ENCODE measurements around the gene CHD1.

CHD1 gene

DNA sequence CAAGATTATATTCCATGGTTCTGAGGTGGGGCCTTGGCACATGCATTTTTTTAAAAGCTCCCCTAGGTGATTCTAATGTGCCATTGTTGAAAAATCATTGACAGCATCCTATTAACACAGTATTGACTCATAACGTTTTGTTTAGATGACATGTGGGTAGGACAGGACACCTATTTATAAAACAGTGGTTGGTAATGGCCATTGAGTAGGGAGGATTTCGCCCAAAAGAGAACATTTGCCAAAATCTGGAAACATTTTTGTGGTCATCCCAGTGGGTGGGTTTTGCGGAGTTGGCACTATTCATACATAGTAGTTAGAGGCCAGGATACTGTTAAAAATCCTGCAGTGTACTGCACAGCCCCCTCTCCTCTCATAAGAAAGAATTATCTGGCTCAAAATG is 6.4 kb upstream of the CHD1 start:
- no peak for DNase-seq

DNA sequence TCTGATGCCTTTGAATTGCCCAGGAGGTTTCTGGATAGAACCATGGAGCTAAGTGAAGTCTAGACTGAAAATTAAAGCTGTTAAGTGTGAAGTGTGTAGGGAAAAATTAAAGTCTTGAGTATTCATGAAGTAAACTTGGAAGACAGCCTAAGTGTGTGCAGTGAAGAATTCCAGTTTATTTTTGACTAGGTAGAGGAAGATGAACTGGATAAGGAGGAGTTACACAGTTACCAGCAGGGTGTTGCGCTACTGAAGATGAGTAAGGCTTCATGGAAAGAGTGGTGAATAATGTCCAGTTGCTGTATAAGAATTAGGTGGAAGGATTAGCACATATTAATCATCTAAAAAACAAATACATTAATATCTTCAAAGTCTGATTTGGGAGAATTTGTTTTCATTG is 5.7 kb upstream of the CHD1 start:
- no peak for DNase-seq

DNA sequence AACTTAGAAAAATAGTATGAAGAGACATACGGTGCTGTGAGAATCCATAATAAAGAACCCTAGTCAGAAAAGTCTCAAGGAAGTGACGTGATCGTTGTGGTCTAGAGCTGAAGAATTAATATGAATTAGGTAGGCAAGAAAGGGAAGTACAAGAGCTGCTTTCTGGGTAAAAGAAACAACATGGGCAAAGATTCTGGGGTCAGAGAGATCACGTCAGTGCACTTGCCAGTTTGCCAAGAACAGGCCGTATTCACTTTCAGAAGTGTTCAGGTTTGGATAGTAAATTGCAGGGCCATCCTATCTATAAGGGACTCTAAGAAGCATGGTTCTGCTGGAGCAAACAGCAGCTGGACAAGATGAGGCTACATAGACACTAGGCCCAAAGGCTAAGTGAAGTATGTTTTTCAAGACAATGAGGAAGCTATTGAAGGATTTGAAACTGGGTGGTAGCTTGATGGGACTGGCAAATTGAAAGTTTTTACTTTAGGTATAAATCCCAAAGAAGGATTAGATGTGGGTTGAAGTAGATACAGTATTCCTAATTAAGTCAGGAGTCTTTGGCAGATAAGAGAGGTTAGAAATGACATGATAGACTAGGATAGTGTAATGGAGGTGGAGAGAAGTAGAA is 4.8 kb upstream of the CHD1 start:
- peak; percentile 77 for DNase-seq

DNA sequence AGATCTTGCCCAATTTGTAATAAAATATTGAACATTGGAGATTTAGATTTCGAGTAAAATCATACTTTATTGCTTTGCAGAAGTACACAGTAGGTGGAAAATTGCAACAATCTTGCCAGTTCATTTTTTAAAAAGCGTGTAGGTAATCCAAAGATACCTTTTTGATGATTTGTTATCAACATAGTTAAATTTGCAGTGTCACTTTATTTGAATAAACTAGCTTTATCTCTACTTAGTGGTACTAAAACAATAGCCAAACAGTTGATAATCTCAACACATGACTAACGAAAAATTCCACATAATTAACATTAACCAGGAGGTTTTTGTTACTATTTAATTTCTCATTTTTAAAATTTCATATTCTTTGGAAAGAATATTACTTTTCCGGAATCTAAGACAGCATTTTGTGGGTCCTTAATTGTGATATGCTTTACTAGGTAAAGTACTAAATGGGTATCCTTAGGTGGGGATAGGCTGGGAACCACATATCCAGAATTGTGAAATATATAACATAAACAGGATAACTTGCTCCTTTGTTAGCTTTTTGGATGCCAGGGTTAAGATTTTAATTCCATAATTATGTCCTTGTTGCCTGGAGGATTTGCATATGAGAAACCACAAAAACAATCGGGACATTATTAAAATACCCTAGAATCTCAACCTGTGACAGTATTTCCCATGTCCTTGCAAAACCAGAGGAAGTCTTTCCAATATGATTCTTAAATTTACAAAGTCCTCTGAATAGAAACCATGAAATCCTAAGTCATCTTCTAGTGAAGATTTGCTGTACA is 2.4 kb upstream of the CHD1 start:
- no peak for DNase-seq

DNA sequence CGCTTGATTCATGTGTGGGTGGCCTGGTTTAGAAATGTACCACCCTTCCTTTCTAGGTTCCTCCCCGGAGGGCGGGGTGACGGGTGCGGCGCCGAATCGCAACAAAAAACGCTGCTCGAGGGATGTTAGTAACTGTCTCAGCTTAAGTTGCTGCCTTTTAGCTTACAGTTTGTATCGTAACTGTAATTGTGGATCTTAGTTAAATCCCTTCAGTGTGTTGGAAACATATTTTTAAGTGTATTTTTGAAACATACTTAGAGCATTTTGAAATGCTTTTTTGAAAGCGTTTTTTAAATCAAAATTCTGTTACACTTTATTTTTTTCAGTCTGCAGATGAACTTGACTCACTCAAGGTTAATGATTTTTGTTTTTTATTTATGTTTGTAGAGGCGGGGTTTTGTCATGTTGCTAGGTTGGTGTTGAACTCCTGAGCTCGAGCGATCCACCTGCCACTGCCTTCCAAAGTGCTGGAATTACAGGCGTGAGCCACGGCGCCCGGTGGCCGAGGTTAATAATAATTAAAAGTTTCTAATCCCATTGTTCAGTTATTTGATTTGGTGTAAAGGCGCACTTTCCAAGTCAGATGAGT is 997 bp upstream of the CHD1 start:
- DNase-seq: no peak

DNA sequence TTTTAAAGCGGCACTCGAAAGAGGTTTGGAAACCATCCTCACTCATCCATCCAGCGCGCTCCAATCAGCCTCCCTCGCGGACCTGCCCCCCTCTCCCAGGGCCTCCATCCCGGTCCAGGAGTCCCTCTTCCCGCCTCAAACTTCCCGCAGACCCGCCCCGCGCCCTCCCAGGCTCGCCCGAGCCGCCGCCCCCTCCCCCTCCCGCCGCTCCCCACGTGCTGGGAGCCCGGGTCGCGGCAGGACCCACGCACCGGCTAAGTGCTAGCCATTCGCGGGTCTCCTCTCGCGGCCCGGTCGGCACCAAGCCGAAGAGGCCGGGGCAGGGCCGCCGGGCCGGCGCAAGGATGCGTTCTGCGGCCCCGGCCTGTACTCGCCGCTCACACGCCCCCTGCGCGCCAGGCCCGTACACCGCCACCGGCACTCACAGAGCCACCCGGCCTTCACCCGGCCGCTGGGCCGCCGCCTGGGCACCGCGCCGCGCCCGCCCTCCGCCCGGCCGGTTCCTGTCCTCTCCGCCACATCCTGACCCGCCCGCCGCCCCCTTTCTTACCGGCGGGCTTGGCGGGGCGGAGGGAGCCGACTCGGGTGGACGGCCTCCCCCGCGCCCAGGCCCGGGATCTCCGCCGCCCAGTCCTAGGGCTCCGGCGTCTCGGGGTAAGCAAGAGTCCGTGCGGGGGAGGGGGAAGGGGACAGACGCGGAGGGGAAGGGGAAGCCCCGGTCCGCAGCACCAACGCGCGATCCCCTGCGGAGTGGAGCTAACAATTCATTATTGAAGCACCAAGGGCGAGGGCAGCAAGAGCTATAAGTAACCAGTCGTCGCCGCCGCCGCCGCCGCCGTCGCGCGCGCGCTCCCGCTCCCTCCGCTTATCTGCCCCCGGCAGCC is 576 bp downstream of the CHD1 start:
- DNase-seq: peak; percentile 51

DNA sequence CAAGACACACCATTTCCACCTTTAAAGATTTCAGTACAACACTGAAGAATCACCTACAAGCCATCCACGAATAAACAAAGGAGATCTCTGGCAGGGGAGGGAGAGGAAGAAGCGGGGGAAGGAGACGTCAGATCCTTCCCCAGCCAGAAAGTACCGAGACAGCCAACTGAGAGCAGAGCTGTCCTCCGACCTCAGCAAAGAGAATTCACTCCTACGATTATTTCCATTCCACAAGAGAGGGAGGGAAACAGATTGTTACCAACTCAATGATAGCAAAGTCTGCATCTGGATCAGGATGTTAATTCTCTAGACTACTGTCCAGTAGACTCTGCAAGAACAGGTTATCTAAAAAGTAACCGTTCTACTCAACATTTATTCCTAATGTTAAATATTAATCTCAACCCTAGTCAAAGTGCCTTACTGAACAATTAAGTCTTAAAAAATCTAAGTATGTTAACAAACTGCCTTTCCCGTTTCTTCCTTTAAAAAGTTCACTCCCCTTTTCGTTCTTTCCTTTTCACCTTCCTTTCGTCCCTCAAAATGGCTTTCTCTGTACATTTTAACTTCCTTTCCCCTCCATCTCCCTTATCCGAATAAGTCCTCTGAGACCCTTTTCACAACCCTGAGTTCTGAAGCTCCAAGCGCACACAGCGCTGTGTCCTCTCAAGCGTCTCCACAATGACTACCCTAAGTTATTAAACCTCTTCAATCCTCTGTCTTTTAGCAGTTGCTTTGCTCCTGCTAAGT is 1.4 kb downstream of the CHD1 start:
- DNase-seq: peak; percentile 87

DNA sequence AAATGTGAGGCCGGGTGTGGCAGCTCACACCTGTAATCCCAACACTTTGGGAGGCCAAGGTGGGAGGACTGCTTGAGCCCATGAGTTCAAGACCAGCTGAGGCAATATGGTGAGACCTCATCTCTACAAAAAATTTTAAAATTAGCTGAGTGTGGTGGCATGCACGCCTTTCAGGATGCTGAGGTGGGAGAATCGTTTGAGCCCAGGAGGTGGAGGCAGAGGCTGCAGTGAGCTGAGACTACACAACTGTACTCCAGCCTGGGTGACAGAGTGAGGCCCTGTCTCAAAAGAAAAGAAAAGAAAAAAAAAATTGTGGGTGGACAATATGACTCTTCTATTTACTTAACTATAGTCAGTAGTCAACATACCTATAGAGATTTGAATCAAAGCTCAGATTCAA is 4.8 kb downstream of the CHD1 start:
- DNase-seq: no peak

DNA sequence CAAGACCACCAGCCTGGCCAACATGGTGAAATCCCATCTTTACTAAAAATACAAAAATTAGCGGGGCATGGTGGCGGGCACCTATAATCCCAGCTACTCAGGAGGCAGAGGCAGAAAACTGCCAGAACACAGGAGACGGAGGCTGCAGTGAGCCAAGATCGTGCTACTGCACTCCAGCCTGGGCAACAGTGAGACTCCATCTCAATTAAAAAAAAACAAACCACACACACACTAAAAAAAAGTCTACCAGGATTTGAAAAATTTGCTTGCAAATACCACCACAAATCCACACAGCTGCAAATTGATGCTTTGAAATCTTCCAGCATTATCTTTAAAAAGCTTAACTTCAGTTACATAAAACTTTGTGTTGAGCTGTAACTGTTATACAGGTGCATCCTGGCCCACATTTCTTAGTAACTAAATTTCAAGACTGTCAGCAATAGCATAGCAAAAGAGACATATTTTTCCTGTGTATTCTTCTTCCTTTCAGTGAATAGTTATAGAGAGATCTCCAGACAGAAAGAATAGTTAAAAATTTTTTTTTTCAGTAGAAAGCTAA is 6.8 kb downstream of the CHD1 start:
- no peak for DNase-seq

DNA sequence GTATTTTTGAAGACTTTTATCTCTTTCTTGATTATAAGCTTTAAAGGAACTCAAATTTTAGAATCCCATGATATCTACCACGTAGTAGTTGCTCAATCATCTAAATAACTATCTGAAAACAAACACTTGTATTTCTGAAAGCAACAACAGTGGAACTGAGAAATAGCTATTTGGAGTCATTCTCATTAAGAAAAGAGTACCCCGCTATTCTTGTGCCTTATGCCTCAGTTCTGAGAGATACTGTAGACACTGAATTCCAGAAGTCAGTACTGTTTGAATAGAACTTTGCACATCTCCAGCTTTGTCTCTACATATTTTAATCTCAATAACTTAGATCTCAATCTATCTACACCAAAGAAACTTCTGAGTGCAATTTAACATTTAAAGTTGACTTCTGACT is 11.4 kb downstream of the CHD1 start:
- DNase-seq: no peak

DNA sequence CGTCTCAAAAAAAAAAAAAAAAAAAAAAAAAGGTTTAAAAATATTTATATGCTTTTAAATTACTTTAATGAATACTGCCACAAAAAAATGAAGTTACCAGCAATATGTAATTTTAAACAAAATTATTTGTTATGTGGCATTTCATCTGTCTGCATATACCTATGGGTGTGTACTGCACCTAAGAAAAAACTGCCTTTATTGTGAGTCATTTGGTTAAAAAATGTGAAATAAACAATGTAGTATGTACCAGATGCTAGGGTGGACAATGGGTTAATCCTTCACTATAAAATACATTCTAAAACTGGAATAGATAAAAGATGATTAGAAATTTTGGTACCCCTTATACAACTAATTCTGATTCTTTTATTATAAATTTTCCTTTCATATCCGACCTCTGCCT is 12.3 kb downstream of the CHD1 start:
- no peak for DNase-seq

DNA sequence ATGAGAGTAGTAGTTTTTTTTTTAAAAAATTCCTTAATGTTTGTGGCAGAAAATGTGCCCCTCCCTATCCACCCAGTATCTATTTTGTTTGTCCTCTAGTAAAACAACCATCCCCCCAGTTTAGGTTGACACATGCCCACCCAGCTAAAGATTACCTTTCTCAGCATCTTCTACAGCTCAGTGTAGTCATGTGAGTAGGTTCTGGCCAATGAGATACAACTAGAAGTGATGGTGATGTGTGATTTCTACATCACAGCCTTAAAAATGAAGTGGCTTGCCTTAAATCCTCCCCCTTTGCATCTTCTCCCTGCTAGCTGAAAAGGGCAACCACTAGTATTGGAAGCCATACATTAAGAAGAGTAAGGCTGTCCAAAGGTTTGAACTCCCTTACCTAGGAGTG is 14.9 kb downstream of the CHD1 start:
- no peak for DNase-seq

DNA sequence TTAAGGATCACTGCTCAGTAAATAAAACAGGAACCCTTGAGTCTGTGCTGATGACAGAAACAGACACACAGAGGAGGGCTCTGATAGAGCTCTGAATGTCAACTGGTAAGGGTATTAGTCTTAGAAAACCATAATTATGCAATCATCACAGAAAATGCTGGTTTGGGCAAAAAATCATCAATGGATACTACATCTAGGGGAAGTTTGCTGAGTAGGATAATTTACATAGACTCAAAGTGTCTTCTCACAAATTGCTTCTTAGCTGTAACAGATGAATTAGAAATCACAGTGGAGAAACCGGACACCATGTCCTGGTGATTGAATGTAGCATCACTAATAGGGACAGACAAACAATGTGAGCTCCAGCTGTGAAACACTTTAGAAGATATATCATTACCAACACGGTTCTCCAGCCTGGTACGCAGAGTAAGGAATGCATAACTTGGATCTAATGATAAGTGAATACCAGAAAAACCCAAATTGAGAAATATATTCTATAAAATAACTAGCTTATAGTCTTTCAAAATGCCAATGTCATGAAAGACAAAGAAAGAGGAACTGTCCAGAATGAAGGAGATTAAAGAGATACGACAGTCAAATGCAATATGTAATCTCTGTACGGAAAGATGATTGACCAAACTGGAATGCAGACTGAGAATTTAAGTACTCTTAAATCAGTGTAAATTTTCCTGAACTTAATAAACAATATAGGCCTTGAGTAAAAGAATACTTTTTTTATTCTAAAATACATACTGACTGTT is 17.3 kb downstream of the CHD1 start:
- DNase-seq: no peak

DNA sequence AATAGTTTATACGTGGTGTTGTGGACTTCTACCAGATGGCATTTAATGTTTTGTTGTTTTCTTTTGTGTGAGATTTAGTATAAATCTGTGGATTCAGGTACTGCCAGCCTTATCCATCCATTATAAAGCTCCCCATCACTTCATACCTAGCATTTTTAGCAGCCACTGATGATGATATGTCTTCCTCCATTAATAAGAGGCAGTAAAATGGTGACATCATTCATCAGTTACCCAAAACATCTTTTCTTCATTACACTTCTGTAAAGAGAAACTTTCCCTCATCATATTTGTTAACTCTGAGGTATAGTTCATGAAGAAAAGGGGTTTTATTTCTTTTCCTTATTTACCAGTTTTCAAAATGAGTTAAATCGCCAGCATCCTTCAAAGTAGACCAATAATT is 19.4 kb downstream of the CHD1 start:
- DNase-seq: no peak

DNA sequence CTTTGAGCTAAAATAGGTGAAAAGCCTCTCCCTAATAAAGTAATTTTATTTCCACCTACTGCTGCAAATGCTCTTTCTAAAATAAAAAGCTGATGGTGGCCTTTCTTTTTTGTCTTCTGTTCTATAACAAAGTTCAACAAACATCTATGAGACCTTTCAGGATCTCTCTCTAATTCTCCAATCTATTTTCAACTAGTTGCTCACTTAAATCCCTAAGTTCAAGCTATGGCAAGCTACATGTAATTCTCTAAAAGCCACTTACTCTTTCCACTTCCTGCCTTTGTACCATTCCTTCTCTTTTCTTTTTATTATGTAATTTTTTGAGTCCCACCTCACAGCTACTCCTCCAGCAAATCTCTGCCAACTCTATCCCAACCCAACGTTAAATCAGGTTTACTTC is 20.9 kb downstream of the CHD1 start:
- no peak for DNase-seq

DNA sequence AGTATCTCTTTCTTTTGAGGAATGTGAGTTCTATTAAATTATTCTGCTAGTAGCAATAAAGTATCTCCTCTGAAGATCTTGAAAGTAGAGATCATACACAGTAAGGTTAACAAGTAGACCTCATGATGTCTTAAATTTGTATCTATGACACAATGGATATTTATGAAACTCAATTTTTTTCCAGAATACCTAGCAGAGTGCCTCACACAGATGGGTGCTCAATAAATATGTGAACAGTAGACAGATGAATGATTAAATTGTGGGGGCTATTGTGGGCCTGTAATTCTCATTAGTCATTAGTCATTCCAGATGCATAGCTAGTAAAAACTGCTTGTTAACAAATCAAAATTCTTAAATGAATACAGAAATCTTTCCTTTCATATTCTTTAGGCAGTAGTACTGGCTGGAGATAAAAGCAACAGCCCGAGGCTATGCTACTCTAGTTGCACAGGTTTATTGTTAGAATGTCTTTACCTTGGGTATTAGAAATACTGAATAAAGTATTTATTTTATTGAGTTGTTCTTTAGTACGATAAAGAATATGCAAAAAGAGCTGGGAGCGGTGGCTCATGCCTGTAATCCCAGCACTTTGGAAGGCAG is 22.0 kb downstream of the CHD1 start:
- no peak for DNase-seq

DNA sequence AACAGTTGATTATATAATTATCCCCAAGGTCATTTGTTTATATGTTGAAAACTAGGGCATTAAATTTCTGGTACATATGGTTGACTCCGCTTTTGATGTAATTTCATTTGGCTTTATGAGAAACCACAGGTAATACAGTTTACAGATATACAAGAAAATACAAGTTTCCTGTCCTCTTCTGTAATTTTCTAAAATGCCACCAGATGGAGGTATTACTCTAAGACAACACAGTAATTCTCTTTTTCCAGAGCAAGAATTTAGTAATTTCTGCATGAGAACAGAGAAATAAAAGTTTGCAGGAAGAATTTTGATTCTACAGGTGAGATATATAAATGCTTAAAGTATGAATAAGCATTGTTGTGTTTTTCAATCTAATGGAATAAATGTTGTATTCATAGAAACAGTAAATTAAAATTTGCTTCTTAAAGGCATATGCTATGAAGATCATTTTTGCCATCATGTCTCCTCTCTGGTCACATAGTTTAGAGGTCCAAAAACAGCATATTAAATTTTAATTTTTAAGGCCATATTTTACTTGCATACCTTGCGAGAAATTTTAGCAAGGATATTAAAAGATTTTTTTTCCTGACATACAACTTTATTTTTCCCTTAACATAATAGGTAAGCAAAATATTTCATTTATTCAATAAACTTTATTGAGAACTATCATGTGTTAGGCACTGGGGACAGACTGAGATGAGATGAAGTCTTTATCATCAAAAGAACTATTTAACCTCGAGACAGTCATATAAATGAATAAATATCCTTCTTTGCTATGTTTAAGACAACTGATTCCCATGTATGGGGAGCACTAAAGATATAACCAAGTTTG is 22.7 kb downstream of the CHD1 start:
- peak; percentile 79 for DNase-seq

DNA sequence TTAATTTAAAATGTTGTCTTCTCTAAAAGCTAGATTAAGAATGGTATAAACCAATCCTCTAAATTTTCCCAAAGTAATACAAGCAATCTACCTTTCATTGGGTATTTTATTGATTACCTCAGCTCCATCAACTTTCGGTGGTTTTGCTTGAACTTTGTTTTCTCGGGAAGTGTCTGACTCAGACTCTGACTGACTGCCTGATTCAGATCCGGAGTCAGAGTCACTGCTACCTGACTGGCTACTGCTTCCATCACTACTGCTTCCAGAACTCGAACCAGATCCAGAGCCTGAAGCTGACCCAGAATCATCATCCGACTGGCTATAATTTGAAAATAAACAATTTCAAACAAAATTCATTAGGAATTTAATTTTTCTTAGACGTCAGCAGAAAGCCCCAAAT is 24.0 kb downstream of the CHD1 start:
- DNase-seq: no peak

DNA sequence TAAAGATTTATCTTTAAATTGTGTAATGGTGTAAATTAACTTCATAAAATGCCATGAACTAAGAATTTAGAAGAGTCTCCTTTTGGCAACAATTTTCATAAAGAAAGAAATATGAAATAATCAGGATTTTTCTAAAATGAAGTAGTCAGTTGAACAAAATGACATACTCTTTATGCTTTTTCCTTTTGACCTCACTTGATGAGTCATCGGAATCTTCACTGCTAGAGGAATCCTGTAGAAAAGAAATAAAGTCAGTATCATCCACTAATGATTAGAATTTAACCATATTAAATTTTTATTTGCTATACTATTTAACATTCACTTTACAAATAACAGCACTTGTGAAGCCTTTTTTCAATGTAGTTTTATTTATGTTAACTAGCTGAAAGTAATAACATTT is 26.1 kb downstream of the CHD1 start:
- DNase-seq: no peak

DNA sequence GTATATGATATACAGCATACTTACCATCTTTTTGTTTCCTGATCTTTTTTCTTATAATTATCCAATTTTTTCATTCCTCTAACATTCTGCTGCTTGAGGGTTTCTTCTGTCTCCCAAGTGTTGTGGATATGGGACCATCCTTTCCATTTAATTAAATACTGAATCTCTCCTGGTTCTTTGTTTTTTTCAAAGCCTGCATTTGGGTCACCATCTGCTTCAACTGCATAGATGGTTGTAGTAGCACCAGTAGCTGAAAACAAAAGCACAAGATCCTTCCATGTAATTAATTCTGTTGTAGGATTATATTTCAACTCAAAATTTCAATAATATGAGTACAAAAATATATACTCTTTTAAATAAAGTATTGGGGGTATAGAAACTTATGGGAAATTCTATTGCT is 29.4 kb downstream of the CHD1 start:
- DNase-seq: no peak

Data from CD4-positive, alpha-beta T cell treated with Interleukin-17A for 1 hour (primary cell).